GM18499 (cell line): ENCODE data around the gene SLA2.
"Not testable (repeated sequence)": the region's sequence is repeated elsewhere in the genome, so short reads cannot be mapped to it uniquely, and the experiment has no call there.

Experiments
- ATAC-seq: cut with Tn5 transposase; IDR thresholded peaks from one replicate; pipeline ENCODE4 v1.9.1; 2021; ENCODE audit warnings: moderate number of reproducible peaks; ENCODE audit not compliant: insufficient read depth, unreplicated experiment

Gene SLA2

GRCh38 chr20:36646678-36647077 is 682 bp upstream of the SLA2 start:
- no peak for ATAC-seq

DNA sequence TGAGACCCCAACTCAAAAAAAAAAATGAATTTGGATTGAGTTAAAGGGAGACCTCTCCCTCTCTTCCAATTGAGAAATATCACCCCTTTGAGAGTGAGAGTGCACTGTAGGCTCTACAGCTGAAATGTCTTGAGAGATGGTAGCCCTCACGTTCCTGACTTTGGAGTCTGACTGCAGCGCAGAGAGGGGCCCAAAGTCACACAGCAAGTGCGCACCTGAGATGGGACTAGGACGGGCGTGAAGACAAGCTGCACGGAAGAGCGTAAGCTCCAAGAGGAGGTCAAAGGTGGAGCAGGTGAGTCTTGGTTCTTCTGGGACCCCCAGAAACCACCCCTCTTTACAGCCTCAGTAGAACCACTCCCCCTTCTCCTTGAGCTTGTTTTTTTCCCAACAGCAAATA is 643 bp downstream of the SLA2 start:
- ATAC-seq: no peak

DNA sequence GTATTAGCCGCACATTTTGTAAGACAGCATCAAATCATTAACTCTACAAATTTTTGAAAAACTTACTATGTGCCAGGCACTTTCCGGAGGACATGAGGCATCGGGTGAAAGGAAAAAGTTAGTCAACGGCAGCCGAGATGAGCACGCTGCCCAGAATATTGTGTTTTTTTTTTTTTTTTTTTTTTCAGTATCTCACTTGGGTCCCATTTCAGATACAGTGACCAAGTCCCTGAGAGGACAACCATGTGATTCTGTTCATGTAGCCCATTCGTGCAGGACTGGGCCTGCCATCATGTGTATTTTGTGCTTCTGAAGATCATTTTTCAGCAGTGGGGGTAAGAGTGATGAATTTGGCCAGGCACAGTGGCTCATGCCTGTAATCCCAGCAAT is 1.3 kb downstream of the SLA2 start:
- ATAC-seq: no peak

DNA sequence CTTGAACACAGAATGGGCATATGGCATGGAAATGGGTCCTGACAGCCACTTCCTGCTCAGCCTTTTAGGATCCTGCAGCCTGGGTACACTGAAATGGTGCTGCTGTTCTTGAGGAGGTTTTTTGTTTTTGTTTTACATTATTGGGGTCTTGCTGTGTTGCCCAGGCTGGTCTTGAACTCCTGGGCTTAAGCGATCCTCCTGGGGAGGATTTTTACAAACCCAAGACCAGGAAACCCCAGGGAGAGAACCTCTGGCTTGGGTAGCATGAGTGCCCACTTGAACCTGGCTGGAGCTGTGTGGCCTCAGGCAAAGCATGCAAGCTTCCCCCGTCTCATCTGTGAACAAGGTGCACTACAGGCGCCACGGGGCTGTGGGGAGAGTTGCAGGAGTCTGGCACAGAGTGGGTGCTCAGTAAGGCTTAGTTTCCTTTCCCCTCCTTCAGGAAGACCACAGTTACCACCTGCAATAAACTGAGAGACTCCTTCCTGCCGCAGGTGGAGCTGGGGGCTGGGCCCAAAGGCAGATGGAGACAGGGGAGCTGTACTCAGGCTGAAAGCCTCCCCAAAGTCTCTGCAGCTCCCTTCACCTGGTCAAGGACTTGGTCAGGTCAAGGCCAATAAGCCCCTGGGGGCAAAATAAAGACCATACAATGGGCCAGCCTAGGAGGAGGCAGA is 1.8 kb downstream of the SLA2 start:
- no peak for ATAC-seq

DNA sequence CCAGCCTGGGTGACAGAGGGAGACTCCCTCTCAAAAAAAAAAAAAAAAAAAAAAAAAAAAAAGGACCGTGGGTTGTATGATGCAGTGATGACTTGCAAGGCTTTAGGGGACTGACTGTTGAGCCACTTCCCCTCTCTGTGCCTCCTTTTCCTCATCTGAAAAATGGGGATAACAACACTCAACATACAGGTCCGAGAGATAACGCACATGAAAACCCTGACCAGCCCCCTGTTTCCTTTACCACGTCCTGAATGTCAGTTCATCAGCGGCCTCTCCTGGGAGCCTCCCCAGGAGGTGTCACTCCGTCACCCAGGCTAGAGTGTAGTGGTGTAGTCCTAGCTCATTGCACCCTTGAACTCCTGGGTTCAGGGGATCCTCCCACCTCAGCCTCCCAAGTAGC is 3.9 kb downstream of the SLA2 start:
- ATAC-seq: no peak

DNA sequence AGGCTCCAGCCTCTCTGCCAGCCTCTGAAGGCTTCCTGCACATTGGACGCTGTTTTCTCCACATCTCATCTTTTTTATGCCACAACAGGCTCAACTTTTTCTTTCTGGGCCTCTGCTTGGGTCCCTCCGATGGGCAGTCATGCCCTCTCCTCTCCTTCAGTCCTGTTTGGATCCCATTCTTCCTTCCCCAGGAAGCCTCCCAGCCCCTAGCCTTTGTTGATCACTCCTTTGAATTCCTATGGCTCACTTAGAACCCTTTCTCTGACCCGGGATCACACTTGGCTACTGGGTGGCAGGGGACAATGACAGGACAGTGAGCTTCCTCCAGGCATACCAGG is 4.5 kb downstream of the SLA2 start:
- ATAC-seq: no peak

GRCh38 chr20:36638876-36639400 is 7.1 kb downstream of the SLA2 start:
- not testable (repeated sequence) for ATAC-seq

GRCh38 chr20:36634342-36634741 is 11.7 kb downstream of the SLA2 start:
- no peak for ATAC-seq

DNA sequence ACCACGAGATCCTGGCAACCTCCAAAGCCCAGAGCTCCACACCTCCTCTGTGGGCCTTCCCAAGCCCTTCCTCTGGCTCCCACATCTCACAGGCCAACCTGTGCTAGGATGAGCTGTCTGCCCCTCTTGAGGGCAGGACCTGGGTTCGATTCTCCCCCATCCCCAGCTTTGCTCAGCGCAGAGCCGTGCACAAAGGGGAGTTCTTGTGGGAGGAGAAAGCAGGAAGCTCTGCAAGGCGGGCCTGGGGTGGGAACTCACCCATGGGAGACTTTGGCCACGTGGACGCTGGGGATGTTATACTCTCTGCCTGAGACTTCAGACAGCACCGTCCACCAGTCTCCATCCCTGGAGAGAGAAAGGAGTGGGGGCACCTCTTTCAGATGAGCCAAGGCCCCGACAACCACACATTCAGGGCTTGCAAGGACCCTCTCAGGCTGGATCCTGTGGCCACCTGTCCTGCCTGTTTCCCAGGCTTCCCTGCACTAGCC is 12.7 kb downstream of the SLA2 start:
- ATAC-seq: no peak

GRCh38 chr20:36632487-36633284 is 13.3 kb downstream of the SLA2 start:
- ATAC-seq: no peak

GRCh38 chr20:36632147-36632486 is 13.9 kb downstream of the SLA2 start:
- no peak for ATAC-seq

DNA sequence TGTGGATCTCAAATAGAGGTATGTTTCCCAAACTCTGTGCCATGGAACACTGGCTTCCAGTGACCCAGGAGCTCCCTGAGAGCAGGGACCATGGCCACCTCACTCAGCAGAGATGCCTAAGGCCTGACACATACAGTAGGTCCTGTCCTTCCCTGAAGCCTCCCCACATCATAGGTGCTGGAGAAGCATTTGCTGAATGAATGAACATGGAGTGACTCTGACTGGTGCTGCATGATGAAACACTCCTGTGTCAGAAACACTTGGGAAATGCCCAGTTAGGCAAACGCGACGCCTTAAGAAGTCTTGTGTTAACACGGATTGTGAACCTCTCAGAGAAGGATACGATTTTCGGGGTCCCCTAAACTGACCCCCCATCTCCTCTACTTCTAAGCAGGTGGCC is 14.3 kb downstream of the SLA2 start:
- no peak for ATAC-seq

- ATAC-seq: no peak
These were observed 16.0 kb downstream of the SLA2 start for GRCh38 chr20:36629719-36630681.

GRCh38 chr20:36628076-36628475 is 17.9 kb downstream of the SLA2 start:
- ATAC-seq: no peak

DNA sequence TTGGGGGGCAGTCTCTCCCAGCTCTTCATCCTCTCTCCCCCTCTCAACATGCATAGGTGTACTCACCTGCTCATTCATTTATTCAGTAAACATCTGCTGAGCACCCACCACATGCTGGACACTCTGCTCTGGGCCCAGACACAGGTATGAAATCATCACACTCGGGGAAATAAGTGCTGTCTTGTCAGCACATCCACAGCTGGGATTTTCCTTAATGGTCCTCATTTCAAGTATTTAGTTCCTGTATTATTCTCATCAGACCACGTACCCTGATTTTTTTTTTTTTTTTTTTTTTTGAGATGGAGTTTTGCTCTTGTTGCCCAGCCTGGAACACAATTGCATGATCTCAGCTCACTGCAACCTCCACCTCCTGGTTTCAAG is 21.1 kb downstream of the SLA2 start:
- no peak for ATAC-seq

- ATAC-seq: no peak
These were observed 21.7 kb downstream of the SLA2 start for GRCh38 chr20:36624068-36624943.

DNA sequence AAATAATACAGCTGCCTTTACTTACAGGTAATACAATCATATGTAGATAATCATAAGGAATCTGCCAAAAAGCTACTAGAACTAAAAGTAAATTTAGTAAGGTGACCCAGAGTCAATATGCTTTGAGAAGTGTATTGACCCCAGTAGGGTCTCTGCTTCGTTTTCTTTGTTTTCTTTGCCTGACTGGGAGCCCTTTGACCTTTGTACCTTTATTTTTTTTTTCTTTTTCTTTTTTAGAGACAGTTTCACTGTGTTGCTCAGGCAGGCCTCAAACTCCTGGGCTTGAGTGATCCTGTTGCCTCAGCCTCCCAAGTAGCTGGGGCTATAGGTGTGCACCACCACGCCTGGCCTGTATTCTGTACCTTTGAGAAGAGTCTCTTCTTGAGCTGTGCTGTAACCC is 22.6 kb downstream of the SLA2 start:
- ATAC-seq: no peak

DNA sequence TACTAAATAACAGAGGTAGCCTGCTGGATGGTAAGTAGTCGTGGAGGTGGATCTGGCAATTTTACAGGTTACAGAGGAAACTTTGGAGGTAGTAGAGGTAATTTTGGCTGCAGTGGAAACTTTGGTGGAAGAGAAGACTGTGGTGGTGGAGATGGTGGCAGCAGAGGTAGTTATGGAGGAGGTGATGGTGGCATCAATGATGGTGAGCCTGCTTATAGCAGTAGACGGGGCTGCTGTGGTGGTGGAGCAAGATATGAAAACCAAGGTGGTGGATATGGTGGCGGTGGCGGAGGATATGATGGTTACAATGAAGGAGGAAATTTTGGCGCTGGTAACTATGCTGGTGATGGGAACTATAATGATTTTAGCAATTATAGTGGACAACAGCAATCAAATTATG is 25.1 kb downstream of the SLA2 start:
- no peak for ATAC-seq

DNA sequence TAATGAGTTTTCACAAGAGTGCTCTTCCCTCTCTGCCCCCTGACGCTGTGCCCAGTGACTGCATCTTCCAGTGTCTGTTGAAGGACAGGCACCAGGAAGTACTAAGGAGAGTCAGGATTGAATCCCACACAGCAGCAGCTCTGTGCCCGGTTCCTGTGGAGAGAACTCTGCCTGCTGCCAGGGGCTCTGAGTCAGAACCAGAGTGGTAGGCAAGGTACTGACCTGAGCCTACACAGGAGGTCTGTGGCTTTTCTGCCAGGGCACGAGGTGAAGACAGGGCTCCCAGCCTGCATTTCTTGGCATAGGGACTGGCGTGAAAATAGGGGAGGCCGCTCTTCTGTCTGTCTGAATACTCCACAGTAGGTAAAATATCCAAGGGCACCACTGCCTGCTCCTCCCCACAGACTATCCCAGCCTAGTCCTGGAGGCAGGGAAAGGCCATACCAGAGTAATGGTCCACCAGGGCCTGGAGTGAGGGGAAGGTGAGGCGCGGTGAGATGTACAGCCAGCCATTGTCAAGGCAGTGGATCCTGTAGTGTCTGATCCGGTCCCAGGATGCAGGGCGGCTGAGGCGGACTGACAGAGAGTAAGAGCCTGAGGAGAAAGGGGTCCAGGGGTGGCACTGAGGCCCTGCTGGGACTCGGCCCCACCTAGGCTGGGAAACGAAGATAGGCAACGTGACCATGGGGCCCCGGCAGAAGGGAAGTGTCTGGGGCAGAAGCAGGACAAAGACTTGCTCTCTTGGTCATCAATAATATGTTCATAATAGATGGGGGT is 31.0 kb downstream of the SLA2 start:
- ATAC-seq: no peak
